HL-60 (cell line): Measurements from ENCODE around the gene QARS1.

Experiments used
- DNase-seq, 2 experiments: peaks; one replicate each; pipeline ENCODE4 v3.0.0-alpha.2; 2010 to 2020; ENCODE audit warnings: low read depth in 1 of 2, low spot score in 1 of 2
- H3K27ac ChIP-seq: fragments of 250-450 bp; sonication (Bioruptor Pico); replicated peaks from 2 replicates; pipeline ENCODE4 v1.5.1; 2020; ENCODE audit warnings: mild to moderate bottlenecking, moderate library complexity
- H3K27me3 ChIP-seq: fragments of 250-450 bp; sonication (Bioruptor Pico); 2 replicates; pipeline ENCODE4 v1.5.1; 2021; ENCODE audit warnings: mild to moderate bottlenecking, moderate library complexity; ENCODE audit not compliant: insufficient read depth, poor library complexity, severe bottlenecking
- H3K4me3 ChIP-seq: replicated peaks from 2 replicates; pipeline ENCODE4 v1.5.1; 2011; ENCODE audit warnings: mild to moderate bottlenecking, control low read depth, low read length; ENCODE audit not compliant: insufficient read depth
- GABPA ChIP-seq: IDR thresholded peaks from 2 replicates; pipeline ENCODE4 v1.6.1; 2012; ENCODE audit warnings: low read depth
- POLR2AphosphoS5 ChIP-seq: IDR thresholded peaks from 2 replicates; pipeline ENCODE4 v1.6.1; 2012; ENCODE audit warnings: low read depth
- REST ChIP-seq: IDR thresholded peaks from 2 replicates; pipeline ENCODE4 v1.6.1; 2012; ENCODE audit warnings: low read depth; ENCODE audit not compliant: insufficient replicate concordance
- SPI1 ChIP-seq: IDR thresholded peaks from 2 replicates; pipeline ENCODE4 v1.6.1; 2012; ENCODE audit warnings: low read depth, mild to moderate bottlenecking, borderline replicate concordance
- TF ChIP-seq, protein P1 (sequence below): IDR thresholded peaks from one replicate; pipeline ENCODE4 v1.5.1; 2011; ENCODE audit warnings: low read length, control low read depth, inconsistent platforms; ENCODE audit not compliant: insufficient read depth

The QARS1 gene

GRCh38 chr3:49122886-49123545 is 18.5 kb upstream of the QARS1 start:
- Histone ChIP-seq H3K27ac (no peak overlapping the region), H3K4me3 (no peak overlapping the region), H3K27me3 (no peaks in the 10 kb centered on the region)
- DNase-seq: no peak
- TF ChIP-seq POLR2AphosphoS5: no peak
- TF ChIP-seq GABPA: no peak

- H3K27ac ChIP-seq: no peak overlapping the region
- no peak overlapping the region for H3K4me3 ChIP-seq
- DNase-seq: no peak
- no peaks in the 10 kb centered on the region for H3K27me3 ChIP-seq
- TF ChIP-seq SPI1 (no peak), POLR2AphosphoS5 (no peak), REST (no peak), GABPA (no peak)
- TF ChIP-seq, protein P1, sequence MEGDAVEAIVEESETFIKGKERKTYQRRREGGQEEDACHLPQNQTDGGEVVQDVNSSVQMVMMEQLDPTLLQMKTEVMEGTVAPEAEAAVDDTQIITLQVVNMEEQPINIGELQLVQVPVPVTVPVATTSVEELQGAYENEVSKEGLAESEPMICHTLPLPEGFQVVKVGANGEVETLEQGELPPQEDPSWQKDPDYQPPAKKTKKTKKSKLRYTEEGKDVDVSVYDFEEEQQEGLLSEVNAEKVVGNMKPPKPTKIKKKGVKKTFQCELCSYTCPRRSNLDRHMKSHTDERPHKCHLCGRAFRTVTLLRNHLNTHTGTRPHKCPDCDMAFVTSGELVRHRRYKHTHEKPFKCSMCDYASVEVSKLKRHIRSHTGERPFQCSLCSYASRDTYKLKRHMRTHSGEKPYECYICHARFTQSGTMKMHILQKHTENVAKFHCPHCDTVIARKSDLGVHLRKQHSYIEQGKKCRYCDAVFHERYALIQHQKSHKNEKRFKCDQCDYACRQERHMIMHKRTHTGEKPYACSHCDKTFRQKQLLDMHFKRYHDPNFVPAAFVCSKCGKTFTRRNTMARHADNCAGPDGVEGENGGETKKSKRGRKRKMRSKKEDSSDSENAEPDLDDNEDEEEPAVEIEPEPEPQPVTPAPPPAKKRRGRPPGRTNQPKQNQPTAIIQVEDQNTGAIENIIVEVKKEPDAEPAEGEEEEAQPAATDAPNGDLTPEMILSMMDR: no peak
Measured at GRCh38 chr3:49122451-49122850, 17.9 kb upstream of the QARS1 start.

GRCh38 chr3:49122022-49122421 is 17.5 kb upstream of the QARS1 start:
- no peak overlapping the region for H3K27ac ChIP-seq
- TF ChIP-seq POLR2AphosphoS5 (no peak), GABPA (no peak), REST (no peak), SPI1 (no peak)
- TF ChIP-seq, protein P1: no peak
- no peaks in the 10 kb centered on the region for H3K27me3 ChIP-seq
- DNase-seq: no peak
- no peak overlapping the region for H3K4me3 ChIP-seq

DNA sequence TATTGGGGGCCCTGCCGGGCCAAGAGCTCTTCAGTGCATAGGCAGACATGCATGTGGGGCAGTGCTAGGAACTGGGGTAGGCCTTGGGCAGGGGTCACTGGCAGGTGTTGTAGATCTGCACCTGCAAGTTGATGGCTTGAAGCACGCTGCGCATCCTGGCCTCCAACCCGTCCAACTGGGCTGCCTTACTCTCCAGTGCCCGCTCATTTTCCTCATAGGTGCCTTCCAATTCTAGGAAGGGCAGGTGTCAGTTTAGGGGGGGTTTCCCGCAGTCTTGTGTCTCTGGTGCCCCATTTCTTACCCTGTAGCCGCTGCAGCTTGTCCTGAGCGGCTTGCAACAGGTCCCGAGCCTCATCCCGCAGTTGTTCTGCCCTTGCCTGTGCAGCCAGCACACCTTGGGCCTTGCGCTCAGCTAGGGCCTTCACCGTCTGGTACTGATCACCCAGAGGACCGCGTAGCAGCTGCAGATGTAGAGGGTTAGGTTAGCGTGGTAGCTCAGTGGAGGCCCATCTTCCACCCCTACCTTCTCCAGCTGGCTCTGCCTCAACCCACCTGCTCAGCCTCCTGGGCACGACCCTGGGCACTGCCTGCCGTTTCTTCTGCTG is 16.7 kb upstream of the QARS1 start:
- no peak for TF ChIP-seq SPI1
- TF ChIP-seq GABPA: no peak
- no peak; the same call in 1 of the 2 replicates for TF ChIP-seq POLR2AphosphoS5
- TF ChIP-seq, protein P1: no peak
- Histone ChIP-seq H3K27ac (peak overlapping the region; percentile 87), H3K4me3 (peak overlapping the region; percentile 96), H3K27me3 (no peaks in the 10 kb centered on the region)
- DNase-seq: no peak
